Measurements from ENCODE around the gene CDKAL1.

- TF ChIP-seq CTCF (IDR thresholded peaks at IDR 0.05) (no peak), POLR2A (IDR thresholded peaks at IDR 0.05) (no peak), POLR2AphosphoS5 (IDR thresholded peaks at IDR 0.05) (no peak)
Observed at GRCh38 chr6:20915156-20915555, 380.9 kb downstream of the CDKAL1 start.
